MM.1S (cell line): ENCODE measurements around the gene VDAC2.
A peak's percentile ranks its signal among the peaks of the same experiment; 100 is the strongest.

Source experiments
- DNase-seq: peaks from one replicate; pipeline ENCODE4 v3.0.0-alpha.2; 2015
- H2AFZ ChIP-seq: fragments of 300-600 bp; sonication (generic); 2 replicates; pipeline ENCODE4 v1.6.0; 2016; ENCODE audit warnings: antibody characterized with exemption, low read length
- H3F3A ChIP-seq: fragments of 300-600 bp; sonication (generic); 2 replicates; pipeline ENCODE4 v1.6.1; 2016; ENCODE audit warnings: mild to moderate bottlenecking, antibody characterized with exemption, low read length, moderate library complexity, mixed read lengths; ENCODE audit not compliant: insufficient read depth
- H3K27ac ChIP-seq: fragments of 300-600 bp; sonication (generic); 2 replicates; pipeline ENCODE4 v1.5.1; 2016; ENCODE audit warnings: mild to moderate bottlenecking, low read length
- H3K27me3 ChIP-seq: fragments of 300-600 bp; sonication (generic); replicated peaks from 2 replicates; pipeline ENCODE4 v1.6.0; 2016; ENCODE audit warnings: low read length; ENCODE audit not compliant: insufficient read depth
- H3K36me3 ChIP-seq: fragments of 300-600 bp; sonication (generic); replicated peaks from 2 replicates; pipeline ENCODE4 v1.6.1; 2016; ENCODE audit warnings: mild to moderate bottlenecking, low read length, mixed read lengths; ENCODE audit not compliant: insufficient read depth
- H3K4me1 ChIP-seq: fragments of 300-600 bp; sonication (generic); 2 replicates; pipeline ENCODE4 v1.6.1; 2016; ENCODE audit warnings: low read length, mixed read lengths
- H3K4me2 ChIP-seq: fragments of 300-600 bp; sonication (generic); 2 replicates; pipeline ENCODE4 v1.6.0; 2016; ENCODE audit warnings: low read depth, low read length
- H3K4me3 ChIP-seq: fragments of 300-600 bp; sonication (generic); 2 replicates; pipeline ENCODE4 v1.5.1; 2016; ENCODE audit warnings: low read length, mixed read lengths
- H3K79me2 ChIP-seq: fragments of 300-600 bp; sonication (generic); 2 replicates; pipeline ENCODE4 v1.6.1; 2016; ENCODE audit warnings: mixed run types, low read length, mixed read lengths
- H3K9ac ChIP-seq: fragments of 300-600 bp; sonication (generic); 2 replicates; pipeline ENCODE4 v1.6.1; 2016; ENCODE audit warnings: low read length, mixed read lengths
- H3K9me2 ChIP-seq: fragments of 300-600 bp; sonication (generic); replicated peaks from 2 replicates; pipeline ENCODE4 v1.6.1; 2016; ENCODE audit warnings: mild to moderate bottlenecking, low read length, mixed read lengths; ENCODE audit not compliant: insufficient read depth
- H3K9me3 ChIP-seq: fragments of 300-600 bp; sonication (generic); replicated peaks from 2 replicates; pipeline ENCODE4 v1.6.1; 2016; ENCODE audit warnings: mild to moderate bottlenecking, low read length, mixed read lengths; ENCODE audit not compliant: insufficient read depth
- H4K20me1 ChIP-seq: fragments of 300-600 bp; sonication (generic); 2 replicates; pipeline ENCODE4 v1.6.1; 2016; ENCODE audit warnings: mild to moderate bottlenecking, low read length, moderate library complexity, mixed read lengths; ENCODE audit not compliant: insufficient read depth
- EZH2 ChIP-seq: fragments of 300-600 bp; sonication (generic); optimal IDR thresholded peaks from 2 replicates; pipeline ENCODE3; 2017; ENCODE audit warnings: low read depth, mild to moderate bottlenecking, antibody characterized with exemption, low read length, mixed read lengths
- EZH2phosphoT487 ChIP-seq: fragments of 300-600 bp; sonication (generic); IDR thresholded peaks from 2 replicates; pipeline ENCODE4 v1.6.1; 2018; ENCODE audit warnings: antibody characterized with exemption, low read length
- TF ChIP-seq, protein P1 (sequence below): fragments of 300-600 bp; sonication (generic); IDR thresholded peaks from 2 replicates; pipeline ENCODE4 v1.5.1; 2016; ENCODE audit warnings: antibody characterized with exemption, low read length, mixed read lengths

Gene VDAC2

DNA sequence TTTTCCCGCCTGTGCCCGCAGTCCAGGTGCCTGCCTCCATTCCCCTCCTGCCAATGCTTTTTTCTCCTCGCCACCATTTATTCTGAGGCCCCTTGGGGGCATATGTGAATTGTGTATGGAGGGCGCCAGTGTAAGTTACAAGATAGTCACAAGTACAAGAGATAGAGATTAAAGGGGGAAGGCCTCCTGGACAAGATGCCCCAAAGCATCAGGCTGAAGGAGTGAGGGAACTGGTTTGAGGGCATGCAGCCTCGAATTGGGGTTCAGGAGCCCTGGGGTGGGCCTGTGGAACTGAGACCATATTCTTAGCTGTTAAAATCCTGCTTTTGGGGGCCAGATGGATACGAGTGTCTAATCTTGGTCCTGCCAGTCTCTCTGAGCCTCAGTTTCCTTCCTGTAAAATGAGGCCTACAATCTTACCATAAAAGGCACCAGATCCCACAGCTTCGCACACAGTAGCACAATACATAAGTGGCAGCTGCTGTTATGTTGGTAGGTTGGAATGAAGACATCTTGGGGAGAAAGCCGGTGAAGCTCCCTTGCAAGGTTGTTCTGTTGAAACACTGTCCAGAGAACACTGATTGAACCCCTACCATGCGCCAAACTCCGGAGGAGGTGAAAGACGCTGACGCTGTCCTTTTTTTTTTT lies 25.7 kb downstream of the VDAC2 start:
- H3K79me2 ChIP-seq, result peaks cover 33% of the 10 kb centered on the region
- peaks cover 6% of the 10 kb centered on the region for H3K36me3 ChIP-seq
- H3F3A ChIP-seq, result peaks cover 24% of the 10 kb centered on the region
- peak overlapping the region; percentile 35; the same call in 1 of the 2 replicates for H3K4me2 ChIP-seq
- H3K27ac ChIP-seq, result no peak overlapping the region
- peak overlapping the region; percentile 51 for H2AFZ ChIP-seq
- H3K9me3 ChIP-seq, result no peaks in the 10 kb centered on the region
- peaks cover 14% of the 10 kb centered on the region for H3K4me1 ChIP-seq
- TF ChIP-seq EZH2phosphoT487, result no peak
- TF ChIP-seq EZH2, result no peak
- TF ChIP-seq, protein P1, sequence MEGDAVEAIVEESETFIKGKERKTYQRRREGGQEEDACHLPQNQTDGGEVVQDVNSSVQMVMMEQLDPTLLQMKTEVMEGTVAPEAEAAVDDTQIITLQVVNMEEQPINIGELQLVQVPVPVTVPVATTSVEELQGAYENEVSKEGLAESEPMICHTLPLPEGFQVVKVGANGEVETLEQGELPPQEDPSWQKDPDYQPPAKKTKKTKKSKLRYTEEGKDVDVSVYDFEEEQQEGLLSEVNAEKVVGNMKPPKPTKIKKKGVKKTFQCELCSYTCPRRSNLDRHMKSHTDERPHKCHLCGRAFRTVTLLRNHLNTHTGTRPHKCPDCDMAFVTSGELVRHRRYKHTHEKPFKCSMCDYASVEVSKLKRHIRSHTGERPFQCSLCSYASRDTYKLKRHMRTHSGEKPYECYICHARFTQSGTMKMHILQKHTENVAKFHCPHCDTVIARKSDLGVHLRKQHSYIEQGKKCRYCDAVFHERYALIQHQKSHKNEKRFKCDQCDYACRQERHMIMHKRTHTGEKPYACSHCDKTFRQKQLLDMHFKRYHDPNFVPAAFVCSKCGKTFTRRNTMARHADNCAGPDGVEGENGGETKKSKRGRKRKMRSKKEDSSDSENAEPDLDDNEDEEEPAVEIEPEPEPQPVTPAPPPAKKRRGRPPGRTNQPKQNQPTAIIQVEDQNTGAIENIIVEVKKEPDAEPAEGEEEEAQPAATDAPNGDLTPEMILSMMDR, result no peak; the same call in 1 of the 2 replicates
- H3K9ac ChIP-seq, result peak overlapping the region; percentile 29; the same call in 1 of the 2 replicates
- no peaks in the 10 kb centered on the region for H3K27me3 ChIP-seq
- no peaks in the 10 kb centered on the region for H3K9me2 ChIP-seq
- H4K20me1 ChIP-seq, result no peaks in the 10 kb centered on the region
- no peak for DNase-seq
- no peak overlapping the region for H3K4me3 ChIP-seq

DNA sequence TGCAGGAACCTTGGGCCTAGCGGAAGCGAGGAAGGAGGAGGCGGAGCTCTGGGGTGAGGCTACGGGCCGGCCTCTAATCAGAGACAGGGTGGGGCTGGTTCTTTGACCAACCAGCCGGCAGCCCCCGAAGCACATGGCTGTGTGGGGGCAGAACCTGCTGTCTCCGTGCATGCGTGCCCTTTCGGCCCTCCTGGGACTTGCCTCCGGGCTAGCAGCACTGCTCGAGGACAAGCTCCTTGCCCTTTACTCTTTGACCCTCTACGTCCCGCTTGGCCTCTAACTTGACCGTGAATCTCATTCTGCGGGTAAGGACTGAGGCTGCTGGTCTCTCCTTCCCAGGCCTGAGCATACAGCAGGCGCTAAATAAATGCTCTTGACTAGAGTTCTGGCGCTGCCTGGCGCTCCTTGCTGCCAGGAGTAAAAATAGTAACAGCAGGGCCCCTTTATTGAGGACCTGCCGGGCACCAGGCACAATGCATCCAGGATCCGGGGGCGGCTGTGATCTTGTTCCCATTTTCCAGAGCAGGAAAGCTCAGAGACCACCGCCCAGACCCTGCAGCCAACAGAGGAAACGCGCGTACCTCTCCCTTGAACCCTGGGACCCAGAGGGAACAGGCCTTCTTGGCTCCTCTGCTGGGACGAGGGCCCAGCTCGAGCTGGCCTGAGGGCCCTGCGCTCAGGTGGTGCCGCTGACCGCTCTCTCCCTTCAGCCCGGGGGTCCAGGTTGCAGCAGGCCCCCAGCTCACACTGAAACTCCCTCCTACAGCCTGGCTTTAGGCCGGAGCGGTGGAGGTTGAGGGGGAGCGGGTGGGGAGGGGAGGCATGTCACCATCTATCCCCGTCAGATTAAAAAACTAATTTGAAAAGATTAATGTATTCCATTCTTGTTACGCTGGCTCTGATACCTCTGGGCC lies 27.8 kb downstream of the VDAC2 start:
- H3K27me3 ChIP-seq, result no peaks in the 10 kb centered on the region
- H3K36me3 ChIP-seq, result no peaks in the 10 kb centered on the region
- no peaks in the 10 kb centered on the region for H3K9me3 ChIP-seq
- H3K79me2 ChIP-seq, result peaks cover 14% of the 10 kb centered on the region
- no peaks in the 10 kb centered on the region for H3K9me2 ChIP-seq
- no peak overlapping the region for H3K27ac ChIP-seq
- TF ChIP-seq, protein P1, result no peak
- TF ChIP-seq EZH2 (no peak), EZH2phosphoT487 (no peak)
- peaks cover 16% of the 10 kb centered on the region for H3F3A ChIP-seq
- no peak overlapping the region for H3K4me2 ChIP-seq
- H2AFZ ChIP-seq, result no peak overlapping the region
- H3K4me3 ChIP-seq, result no peak overlapping the region
- no peaks in the 10 kb centered on the region for H4K20me1 ChIP-seq
- no peak overlapping the region for H3K9ac ChIP-seq
- no peak for DNase-seq
- H3K4me1 ChIP-seq, result peaks cover 9% of the 10 kb centered on the region

GRCh38 chr10:75239096-75239790 lies 28.6 kb downstream of the VDAC2 start:
- Histone ChIP-seq H3K9me3 (no peaks in the 10 kb centered on the region), H3K9ac (no peak overlapping the region), H3K27me3 (no peaks in the 10 kb centered on the region), H3F3A (peaks cover 12% of the 10 kb centered on the region), H3K4me1 (peaks cover 5% of the 10 kb centered on the region; the same call in 1 of the 2 replicates), H4K20me1 (no peaks in the 10 kb centered on the region), H3K4me3 (no peak overlapping the region), H2AFZ (no peak overlapping the region), H3K36me3 (no peaks in the 10 kb centered on the region), H3K9me2 (no peaks in the 10 kb centered on the region), H3K4me2 (no peak overlapping the region), H3K79me2 (peaks cover 9% of the 10 kb centered on the region), H3K27ac (no peak overlapping the region)
- no peak for DNase-seq
- TF ChIP-seq, protein P1, result no peak
- TF ChIP-seq EZH2phosphoT487, result no peak
- TF ChIP-seq EZH2, result no peak
